ENCODE results near the gene PPP1R7.
"Not testable (repeated sequence)": the region's sequence is repeated elsewhere in the genome, so short reads cannot be mapped to it uniquely, and the experiment has no call there.

PPP1R7 gene, protein sequence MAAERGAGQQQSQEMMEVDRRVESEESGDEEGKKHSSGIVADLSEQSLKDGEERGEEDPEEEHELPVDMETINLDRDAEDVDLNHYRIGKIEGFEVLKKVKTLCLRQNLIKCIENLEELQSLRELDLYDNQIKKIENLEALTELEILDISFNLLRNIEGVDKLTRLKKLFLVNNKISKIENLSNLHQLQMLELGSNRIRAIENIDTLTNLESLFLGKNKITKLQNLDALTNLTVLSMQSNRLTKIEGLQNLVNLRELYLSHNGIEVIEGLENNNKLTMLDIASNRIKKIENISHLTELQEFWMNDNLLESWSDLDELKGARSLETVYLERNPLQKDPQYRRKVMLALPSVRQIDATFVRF

DNA sequence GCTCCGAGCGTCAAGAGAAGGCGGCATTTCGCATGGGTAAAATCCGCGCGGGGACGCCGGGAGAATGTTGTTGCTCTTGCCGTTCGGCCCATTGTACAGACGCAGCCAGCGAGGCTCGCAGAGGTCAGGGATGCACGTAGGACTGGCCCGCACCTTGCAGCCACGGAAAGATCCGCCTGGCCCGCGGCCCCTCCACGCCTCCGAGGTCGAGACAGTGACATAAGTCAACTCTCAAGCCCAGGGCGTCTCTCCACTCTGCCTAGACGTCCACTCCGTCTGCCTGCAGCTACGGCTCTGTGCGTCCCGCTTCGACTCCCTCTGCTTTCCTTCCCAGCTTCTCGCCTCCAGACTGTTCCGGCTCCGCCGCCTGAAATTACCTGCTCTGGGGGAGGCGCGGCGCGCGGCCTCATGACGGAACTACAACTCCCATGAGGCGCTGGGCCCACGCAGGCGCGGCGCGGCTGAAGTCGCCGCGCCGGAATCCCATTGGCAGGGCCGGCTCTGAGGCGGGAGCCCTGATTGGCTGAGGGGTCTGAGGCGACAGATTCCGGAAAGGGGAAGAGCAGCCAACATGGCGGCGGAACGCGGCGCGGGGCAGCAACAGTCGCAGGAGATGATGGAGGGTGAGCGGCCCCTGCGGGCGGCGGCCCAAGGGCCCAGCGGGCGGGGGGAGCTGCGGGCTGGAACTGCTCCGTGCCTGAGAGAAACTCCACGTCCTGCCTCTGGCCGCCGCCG, at the start of gene PPP1R7:
PPP1R7 (plus strand) TSS at position 543 of the 735 bp plus-strand sequence; CDS start at position 572, 29 bp downstream.
- peak; percentile 93 for DNase-seq

GRCh38 chr2:241102239-241102803, 47.9 kb upstream of the PPP1R7 start, which contains the start of gene MTERF4:
MTERF4 (minus strand) TSS chr2:241102287; CDS start chr2:241102273, 14 bp downstream.
- DNase-seq = peak; percentile 81

DNA sequence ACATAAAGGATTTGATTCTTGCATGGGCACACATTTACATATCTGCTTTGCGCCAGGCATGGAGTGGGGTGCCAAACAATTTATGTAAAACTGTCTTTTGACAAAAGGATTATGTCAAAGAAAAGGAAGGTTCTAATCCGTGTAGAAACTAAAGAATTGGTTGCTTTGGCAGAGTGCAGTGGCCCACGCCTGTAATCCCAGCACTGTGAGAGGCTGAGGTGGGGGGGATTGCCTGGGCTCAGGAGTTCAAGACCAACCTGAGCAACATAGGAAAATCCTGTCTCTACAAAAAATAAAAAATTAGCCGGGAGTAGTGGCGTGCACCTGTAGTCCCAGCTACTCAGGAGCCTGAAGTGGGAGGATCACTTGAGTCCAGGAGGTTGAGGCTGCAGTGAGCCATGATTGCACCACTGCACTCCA, 47.1 kb upstream of the PPP1R7 start:
- no peak for DNase-seq

DNA sequence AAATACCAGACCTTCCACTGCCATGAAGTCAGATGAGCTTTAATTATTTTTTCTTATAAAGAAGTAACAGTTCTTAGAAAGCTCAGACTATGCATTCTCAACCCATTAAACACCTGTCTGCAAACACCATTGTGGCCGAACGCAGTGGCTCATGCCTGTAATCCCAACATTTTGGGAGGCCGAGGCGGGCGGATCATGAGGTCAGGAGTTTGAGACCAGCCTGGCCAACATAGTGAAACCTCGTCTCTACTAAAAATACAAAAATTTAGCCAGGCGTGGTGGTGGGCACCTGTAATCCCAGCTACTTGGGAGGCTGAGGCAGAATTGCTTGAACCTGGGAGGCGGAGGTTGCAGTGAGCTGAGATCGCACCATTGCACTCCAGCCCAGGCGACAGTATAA, 45.7 kb upstream of the PPP1R7 start:
- DNase-seq = not testable (repeated sequence)

DNA sequence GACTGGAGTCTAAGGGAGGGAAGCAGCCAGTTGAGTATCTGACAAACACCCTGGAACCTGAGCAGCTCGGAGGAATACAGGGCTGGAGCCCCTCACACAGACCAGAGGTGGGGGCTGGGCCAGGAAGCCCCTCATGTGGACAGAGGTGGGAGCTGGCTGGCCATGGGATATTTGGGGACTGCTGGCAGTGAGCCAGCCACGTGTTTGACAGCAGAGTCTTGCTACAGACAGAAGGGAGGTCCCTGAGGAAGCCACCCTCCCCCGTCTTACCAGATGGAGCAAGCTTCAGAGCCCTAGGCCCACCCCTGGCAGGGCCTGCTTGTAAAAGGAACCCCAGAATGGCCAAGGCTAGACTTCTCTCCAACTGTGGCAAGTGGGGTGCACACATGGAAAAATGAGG, 44.6 kb upstream of the PPP1R7 start:
- DNase-seq = no peak

GRCh38 chr2:241107031-241107783, 43.1 kb upstream of the PPP1R7 start:
- no peak for DNase-seq

GRCh38 chr2:241108271-241109209, 41.7 kb upstream of the PPP1R7 start:
- DNase-seq = no peak

GRCh38 chr2:241109210-241110088, 40.8 kb upstream of the PPP1R7 start:
- DNase-seq = no peak

GRCh38 chr2:241110089-241110606, 40.1 kb upstream of the PPP1R7 start:
- DNase-seq = no peak

DNA sequence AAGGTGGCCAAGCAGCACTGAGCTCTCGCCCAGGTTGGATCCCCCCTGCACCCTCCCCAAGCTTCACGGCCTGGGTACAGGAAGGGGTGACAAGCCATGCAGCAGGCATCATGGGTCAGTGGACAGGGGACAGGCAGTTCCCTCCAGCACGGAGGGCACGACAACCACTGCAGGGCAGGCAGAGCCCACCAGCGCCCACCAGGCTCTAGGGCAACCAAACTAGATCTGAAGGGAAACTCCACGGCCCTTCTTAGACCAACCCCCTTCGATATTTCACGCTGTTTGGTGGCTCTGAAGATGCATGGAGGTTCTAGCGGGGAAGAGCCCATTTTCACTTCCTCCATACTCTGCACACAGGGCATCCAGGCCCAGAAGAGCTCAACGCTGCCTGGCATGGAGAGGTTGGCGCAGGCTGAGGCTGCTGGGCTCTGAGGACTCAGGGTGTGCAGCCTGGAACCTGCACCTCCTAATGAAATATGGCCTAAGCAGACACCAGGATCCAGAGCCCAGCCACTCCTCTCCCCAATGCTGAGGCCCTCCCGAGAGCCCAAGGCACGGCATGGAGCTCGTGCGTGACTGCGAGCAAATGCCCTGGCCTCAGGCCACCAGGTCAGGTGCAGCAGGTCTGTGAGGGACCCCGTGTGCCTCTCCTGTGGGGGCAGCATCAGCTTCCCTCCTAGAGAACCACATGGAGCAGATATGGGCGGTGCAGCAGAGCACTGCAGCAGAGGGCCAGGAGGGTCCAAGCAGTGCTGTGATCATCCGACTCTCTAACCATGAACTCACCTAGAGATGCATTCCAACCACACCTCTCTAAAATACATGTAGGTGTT, 39.4 kb upstream of the PPP1R7 start:
- no peak for DNase-seq

DNA sequence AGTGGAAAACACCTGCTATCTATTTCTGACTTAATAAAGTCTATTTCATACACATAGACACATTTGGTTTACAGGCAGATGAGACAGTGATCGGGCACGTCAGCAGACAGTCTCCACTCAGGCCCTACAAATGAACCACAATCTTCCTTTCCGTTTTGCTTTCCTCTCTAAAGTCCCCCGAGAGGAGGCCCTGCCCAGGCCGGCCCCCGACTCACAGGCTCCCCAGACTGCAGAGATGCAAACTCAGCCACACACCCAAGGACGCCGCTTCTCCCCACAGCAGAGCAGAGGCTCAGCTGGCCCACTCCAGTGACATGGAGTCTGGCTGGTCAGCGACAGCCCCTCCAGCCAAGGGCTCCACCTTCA, 38.8 kb upstream of the PPP1R7 start:
- no peak for DNase-seq

GRCh38 chr2:241112046-241112445, 38.2 kb upstream of the PPP1R7 start:
- no peak for DNase-seq

DNA sequence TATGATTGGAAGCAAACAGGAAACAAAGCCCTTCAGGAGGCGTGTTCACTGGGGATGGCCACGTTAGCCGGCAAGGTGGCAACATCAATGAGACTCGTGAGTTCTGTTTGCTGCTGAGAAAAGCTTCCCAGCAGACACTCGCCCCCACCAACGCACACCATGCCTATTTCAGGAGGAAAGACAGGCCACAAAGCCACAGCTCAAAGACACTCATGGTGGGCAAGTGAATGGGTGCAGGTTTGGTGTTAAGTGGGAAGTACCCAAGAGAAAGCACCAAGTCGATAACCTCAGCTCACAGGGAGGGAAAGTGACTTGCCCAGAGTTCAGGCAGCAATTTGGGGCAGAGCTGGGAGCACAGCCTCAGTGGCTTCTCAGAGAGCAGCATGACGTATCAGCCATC, 37.7 kb upstream of the PPP1R7 start:
- DNase-seq = no peak

- no peak for DNase-seq
Measured at GRCh38 chr2:241114836-241115235, 35.4 kb upstream of the PPP1R7 start.

DNA sequence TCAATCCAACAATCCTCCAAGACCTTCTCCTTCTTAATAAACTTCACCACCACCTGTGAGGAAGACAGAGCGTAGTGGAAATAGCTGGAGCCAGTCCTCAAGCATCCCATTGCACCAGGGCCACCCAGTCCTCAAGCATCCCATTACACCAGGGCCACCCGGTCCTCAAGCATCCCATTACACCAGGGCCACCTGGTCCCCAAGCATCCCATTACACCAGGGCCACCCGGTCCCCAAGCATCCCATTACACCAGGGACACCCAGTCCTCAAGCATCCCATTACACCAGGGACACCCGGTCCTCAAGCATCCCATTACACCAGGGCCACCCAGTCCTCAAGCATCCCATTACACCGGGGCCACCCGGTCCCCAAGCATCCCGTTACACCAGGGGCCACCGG, 34.9 kb upstream of the PPP1R7 start:
- no peak for DNase-seq

GRCh38 chr2:241116606-241117560, 33.4 kb upstream of the PPP1R7 start:
- no peak for DNase-seq

- DNase-seq = no peak
Measured at GRCh38 chr2:241118737-241119505, 31.3 kb upstream of the PPP1R7 start.

DNA sequence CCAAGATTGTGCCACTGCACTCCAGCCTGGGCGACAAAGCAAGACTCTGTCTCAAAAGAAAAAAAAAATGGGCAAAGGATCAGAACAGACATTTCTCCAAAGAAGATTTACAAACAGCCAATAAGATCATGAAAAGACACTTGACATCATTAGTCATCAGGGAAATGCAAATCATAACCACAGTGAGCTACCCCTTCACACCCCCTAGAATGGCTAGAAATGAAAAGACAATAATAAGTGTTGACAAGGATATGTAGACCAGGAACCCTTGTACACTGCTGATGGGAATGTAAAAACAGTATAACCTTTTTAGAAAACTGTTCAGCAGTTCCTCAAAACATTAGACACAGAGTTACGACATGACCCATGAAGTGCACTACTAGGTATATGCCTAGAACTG, 29.8 kb upstream of the PPP1R7 start:
- DNase-seq = no peak

Data from activated effector memory CD4-positive, alpha-beta T cell treated with Interleukin-2 at 50 U/mL for 16 hours (primary cell).